NOMO-1 treated with DMSO at 0.1 percent for 48 hours (cell line): ENCODE measurements around the gene CFAP46.
A peak's percentile ranks its signal among the peaks of the same experiment; 100 is the strongest.

Source experiments
- DNase-seq: peaks from one replicate; lab custom pipeline; 2025; ENCODE audit not compliant: unreplicated experiment; lab: John Stamatoyannopoulos, UW

The CFAP46 gene

DNA sequence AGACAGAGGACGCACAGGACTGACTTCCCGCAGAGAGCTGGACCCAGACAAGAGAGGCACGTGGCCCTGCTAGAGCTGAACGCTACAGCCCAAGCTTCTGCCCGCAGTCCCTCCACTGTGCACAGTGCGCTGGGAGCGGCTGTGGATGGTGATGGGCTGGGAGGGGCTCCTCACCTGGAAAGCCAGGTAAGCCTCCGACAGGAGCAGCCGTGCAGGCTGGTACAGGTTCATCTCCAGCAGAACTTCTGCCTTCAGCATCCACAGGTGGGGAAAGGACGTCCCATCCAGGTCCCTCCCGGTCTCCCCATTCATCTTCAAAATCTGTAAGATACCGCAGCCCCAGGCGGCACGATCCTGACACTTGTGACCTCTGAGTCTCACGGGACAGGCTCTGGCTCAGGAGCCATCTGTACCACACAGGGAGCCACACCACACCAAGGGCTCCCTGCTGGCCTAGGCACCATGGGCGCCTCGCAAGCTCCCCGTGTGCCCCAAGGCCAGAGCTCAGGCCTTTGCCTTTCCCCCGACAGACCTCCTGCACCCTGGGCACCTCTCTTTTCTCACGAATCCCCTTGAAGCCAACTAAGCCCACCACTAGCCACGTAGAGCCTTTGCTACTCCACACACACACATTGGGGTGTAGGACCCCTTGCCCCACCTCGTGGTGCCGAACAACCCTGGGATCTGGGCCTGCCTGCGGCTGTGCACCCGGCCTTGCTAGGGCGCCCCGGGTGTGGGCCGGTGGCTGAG lies 76.3 kb downstream of the CFAP46 start:
- DNase-seq, result no peak

DNA sequence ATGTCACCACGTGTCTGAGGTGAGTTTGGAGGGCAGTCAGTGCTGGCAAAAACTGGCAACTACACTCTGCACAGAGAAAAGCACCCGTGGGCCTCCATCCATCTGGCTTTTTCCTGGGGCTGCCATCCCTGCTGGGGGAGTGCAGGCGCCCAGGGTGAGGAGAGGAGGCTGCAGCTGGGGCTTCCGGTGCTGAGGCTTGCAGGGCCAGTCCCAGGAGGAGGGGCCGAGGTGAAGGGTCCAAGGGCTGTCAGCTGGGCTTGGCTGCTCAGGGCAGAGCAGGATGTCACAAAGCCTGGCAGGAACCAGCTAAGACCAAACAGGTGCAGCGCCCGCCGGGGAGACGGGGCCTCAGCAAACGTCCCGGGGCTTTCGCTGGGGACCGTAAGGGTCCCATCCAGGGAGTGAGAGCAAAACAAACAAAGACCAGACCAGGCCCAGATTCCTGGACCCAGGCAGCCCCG lies 77.2 kb downstream of the CFAP46 start:
- no peak for DNase-seq

DNA sequence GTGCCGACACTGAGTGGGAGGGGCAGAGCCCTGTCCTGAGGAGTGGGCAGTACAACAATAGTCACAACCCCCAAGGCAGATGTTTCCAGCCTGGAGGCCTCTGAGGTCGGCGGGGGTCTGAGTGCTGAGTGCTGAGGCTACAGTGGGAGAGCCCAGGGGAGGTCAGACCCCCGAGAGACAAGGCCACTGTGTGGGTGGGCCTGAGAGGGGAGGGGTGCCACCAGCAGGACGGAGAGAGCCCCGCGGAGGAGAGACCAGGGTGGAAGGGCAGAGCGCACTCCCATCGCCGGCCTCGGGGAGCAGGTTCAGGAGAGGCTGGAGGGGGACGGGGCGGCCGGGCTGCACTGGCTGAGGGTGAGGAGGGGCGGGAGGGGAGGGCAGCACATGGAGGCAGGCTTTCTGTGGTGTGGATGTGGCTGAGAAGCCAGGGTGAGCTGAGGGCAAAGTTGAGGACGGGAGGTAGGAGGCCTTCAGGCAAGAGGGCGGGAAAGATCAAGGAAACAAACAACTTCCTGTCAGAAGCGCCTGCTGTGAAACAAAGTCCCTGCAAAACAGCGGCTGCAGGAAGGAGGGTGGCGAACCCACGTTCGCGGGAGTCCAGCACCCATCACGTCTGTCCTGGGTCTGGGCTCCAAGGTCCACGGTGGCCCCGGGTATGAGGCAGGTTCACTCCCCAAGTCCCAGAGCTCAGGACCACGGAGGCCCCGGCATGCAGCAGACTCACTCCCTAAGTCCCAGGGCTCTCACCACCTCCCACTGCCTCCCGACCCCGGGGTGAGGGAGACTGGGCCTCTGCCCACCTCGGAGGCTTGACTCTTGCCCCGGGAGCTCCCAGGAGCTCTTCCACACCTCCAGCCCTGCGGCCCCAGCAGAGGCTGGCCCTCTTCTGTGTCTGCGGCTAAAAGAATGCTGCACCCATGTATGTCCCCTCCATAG lies 79.6 kb downstream of the CFAP46 start:
- DNase-seq, result no peak

DNA sequence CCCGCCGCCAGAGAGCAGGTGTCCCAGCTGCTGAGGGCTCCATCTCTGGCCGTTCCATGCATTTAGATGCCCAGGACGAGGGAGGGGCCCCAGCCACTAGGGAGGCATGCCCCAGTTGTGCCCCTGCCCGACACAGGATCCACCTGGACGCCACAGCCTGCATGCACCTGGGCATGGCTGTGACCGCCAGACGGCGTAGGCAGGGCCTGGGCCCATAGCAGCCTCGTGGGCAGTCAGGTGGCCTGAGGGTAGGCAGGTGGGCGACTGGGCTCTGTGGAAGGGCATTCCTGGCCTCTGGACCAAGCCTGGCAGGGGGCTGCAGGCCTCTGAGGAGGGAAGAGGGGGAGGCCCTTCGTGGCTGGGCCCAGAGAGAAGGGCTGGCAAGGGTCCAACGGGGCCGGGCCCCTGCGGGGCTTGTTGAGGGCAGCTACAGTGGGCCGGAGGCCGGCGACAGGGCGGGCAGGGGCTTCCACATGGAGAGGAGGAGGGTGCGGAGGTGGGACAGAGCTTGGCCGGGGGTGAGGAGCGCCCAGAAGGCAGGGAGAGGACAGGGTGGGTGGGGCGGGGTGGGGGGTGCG lies 80.4 kb downstream of the CFAP46 start:
- DNase-seq, result no peak

DNA sequence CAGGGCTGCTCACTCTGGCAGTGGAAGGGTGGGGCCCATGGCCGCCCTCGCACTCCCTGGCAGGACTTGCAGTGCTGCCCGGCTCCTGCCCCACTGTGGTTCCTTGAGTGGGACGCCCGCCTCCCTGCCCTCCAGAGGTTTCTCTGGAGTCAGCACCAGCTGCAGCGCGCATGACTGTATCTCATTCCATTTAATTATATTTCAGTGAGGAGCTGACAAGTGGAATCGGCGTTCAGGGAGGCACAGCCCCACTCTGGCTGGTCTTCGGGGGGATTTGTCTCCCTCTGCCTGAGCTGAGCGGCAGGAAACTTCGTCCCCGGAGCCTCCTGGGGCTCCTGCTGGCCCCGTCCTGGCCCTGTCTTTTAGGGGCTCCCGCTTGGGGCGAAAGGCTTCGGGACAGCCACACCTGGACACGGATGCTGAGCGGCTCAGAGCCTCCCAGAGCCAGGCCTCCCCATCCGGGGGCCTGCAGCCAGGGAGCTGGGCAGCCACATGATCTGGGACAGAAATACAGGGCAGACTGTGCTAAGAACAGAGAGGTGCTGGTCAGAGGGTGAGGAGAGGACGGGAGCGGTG lies 81.2 kb downstream of the CFAP46 start:
- DNase-seq, result no peak

DNA sequence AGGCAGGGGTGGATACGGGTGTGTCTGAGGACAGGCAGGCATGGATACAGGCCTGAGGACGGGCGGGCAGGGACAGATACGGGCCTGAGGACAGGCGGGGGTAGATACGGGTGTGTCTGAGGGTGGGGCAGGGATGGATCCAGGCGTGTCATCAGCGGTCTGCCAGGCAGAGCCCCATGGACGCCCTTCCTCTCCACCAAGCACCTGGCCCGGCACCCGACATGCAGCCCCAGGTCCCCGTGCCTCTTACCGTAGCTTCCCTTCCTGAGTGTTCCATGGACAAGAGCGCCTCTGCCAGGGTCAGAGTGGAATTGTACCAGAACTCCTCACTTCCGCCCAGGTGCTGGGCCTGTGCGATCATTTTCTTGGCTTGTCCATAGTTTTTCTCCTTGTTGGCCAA lies 81.8 kb downstream of the CFAP46 start:
- DNase-seq, result no peak

DNA sequence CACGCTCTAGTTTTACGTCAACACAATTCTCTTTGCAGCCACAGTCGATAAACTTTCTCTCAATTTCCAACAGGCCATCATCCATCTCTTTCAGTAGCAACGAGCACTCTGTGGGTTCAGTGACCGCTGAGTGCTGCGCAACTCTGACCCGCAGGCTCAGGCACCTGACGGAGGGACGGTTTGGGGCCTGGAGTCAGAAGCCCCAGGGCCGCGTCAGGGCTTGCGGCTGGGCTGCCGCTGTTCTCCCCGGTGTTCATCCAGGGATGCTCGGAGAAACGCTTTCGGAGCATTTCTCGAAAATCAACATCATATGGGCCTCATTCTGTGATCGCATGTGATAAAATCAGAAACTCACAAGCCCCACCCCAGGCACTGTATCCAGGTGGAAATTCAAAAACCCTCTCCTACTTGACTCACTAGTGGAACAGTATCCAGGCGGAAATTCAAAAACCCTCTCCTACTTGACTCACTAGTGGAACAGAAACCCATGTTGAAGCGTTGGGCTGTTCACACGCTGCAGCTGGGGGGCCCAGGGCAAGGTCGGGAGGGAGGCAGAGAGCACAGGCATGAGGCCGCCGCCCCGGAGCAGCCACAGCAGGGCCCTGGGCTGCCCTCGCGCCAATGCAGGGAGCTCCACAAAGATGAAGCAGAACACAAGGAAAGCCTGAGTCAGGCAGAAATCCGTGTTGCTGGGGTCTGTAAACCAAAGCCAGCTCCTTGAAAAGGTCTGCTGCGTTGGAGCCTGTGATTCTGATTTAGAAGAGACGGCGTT lies 83.1 kb downstream of the CFAP46 start:
- DNase-seq, result no peak

DNA sequence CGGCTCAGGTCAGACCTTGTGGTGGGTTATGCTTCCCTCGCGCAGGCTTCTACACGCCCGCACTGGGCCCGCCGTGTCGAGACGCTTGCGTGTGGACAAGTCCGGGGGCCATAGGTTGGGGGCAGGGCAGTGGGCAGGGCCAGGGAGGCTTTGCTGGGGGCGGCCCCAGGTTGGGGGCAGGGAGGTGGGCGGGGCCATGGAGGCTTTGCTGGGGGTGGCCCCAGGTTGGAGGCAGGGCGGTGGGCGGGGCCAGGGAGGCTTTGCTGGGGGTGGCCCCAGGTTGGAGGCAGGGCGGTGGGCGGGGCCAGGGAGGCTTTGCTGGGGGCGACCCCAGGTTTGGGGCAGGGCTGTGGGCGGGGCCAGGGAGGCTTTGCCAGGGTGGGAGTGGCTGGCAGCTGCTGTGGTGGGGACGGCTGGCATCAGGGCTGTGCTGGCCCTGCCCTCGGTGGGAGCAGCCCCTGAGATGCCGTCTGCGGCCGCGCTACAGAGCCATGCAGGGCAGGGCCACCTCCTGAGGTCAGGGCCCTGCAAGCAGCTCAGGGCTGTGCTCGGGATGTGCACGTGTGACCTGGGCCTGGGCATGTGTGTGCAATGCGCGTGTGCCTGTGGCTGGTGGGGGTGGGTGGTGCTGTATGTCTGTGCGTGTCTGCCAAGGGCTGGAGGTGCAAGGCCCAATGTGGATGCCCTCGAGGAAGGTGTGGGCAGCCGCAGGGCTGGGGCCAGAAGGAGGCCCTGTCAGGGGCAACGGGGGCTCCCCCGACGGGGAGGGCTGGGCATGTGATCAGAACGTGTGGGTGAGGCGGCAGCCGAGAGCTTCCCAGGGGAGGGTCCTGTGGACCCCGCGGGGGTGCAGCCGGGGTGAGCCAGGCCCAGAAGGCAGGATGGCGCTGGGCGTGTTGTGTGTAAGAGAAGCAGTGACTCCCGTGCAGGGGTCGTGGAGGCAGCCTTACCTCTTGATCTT lies 84.0 kb downstream of the CFAP46 start:
- DNase-seq, result no peak

DNA sequence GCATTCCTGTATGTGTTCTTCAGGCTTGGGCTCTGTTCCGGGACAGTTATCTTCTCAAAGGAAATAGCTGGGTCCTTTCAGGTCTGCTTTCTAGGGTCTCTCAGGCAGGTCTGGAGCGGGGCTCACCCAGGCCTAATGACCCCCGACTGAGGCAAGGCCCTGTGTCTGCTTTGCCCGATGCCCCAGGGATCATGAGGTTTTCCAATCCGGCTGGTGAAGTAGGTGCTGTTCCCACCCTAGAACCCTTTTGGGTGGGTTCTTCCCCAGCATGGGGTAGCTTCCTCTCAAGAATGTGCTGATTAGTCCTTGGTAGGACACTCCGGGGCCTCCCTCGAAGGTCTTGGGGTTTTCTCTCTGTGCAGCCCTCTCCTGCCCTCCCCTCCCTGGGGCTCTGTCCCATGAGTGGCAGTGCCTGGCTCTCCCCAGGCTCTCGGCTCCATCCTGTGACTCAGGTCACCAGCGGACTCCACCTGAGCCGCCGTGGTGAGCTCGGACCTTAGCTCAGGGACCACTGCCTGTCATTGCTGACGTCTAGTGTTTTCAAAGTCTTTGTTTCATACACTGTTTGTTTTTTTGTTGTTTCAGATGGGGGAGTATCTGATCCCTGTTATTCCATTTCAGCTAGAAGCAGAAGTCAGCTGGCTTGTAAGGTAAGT lies 85.4 kb downstream of the CFAP46 start:
- DNase-seq, result no peak

DNA sequence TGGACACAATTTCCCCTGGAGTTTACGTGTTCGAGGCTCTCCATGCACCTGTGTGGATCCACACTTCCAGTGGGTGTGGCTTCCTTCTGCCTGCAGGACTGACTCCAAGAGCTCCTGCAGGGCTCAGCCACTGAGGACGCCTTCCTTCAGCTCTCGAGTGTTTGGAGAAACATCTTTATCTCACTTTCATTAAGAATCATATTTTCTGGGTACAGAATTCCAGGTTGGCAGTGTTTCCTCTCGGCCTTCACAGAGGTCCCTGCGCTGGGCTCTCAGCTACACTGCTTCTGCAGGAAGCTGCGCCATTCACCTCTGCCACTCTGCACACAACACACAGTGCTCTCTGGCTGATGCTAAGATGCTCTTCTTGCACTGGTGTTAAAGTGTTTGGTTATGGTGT lies 86.5 kb downstream of the CFAP46 start:
- no peak for DNase-seq

DNA sequence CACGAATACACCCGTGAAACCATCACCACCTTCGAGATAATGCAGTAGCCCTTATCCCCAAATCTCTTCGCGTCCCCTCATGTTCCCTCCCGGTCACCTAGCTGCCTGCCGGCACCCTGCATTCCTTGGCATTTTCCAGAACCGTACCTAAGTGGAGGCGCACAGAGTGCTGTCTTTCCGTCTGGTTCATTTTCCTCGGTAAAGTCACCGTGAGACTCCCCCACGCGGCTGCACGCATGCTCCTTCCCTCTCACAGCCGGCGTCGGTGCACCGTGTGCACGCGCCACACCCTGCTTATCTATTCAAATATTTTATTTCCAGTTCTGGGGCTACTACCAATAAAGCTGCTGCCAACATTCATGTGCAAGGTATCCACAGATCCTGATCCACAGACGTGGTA lies 90.9 kb downstream of the CFAP46 start:
- no peak for DNase-seq

DNA sequence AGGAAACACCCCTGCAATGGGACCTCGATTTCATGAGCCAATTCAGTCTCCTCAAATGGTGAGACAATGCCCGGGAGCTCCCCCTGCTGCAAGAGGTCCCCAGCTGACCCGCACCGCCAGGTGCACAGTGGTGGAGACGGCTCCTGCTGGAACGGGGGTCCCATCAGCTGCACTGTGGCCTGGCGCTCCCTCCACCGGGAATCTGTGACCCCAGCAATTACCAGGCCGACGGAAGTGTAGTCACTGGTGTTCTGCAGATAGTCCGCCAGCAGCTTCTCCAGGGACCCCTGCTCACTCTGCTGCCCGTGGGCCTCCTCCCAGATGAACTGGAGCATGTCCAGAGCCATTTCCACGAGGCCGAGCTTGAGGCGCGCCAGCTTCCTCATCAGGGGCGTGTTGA lies 91.5 kb downstream of the CFAP46 start:
- DNase-seq, result no peak

DNA sequence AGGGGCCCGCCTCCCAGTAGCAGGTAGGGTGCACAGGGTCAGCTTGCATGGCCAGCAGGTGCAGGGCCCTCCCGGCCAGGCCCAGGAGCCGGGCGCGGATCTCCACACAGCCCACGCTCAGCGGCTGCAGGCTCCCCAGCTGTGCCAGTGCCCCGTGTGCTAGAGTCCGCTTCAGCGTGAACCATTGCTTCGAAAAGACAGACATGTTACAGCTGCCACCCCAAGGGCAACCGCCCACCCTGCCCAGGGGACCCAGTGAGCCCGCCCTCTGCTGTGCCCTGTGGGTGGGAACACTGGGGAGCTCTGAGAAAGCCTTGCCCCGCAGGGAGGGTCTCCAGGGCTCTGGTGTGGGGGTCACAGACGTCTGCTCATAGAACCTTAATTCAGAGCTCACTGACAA lies 92.1 kb downstream of the CFAP46 start:
- no peak for DNase-seq

DNA sequence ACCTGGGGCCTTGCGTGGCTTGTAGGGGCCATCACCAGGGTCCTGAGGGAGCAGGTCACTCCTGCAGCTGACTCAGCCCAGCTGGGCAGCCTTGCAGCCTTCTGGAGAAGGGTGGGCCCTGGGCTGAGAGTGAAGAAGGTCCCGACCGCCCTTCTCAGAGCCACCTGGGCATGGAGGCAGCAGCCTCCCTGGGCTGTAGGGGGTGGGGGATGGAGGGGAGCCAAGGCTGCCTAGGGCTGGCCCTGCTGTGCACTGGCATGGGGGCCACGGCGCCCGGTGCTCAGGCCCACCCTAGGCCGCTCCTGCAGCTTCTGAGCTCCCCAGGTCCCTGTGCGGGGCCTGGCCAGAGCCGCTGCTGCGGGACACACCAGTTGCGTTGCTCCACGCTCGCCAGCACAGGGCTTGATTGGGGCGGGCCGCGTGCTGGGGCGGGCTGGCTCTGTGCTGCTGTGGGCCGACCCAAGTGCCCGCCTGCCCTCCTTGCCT lies 92.8 kb downstream of the CFAP46 start:
- DNase-seq, result no peak

DNA sequence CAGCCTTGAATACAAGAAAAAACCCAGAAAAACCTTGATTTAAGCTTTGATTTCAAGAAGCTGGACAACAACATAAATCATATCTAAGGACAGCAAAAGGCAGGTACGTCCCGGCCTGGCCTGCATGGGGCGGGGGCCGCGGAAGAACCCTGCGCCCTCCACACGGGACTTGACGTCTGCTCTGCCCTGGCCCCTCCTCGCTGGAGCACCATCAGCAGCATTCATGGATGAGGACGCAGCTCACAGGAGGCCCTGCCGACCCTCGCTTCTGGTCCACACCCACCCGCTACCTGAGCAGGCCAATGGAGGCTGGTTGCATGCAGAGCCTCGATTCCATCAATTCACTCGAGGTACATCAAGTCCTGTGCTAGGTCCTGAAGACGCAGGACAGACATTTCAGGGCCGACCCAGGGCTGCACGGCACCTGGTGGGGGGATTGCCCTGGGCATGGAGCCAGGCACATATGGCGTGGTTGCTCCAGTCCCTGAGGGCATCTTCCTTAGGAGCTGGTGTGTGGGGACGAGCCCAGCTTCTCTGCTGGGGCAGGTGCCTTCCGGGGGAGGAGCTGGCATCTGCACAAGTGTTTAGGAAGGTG lies 93.3 kb downstream of the CFAP46 start:
- no peak for DNase-seq

DNA sequence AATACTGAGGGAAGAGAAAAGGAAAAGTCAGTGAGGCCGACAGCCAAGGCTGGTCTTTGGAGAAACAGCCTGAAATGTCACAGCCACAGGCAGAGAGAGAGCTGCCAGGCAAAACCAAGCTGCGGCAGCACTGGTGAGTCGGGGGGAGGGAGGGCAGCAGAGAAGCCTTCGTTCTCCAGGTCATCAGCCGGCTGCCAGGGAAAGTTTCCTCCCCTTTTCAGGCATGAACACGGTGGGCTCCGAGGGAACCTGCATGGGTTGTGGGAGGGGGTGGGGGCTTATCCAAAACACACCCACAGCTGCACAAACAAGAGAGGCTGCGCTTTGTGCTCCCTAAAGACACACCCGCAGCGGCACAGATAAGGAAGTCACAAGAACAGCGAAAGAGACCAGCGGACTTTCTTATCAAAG lies 94.1 kb downstream of the CFAP46 start:
- DNase-seq, result no peak

DNA sequence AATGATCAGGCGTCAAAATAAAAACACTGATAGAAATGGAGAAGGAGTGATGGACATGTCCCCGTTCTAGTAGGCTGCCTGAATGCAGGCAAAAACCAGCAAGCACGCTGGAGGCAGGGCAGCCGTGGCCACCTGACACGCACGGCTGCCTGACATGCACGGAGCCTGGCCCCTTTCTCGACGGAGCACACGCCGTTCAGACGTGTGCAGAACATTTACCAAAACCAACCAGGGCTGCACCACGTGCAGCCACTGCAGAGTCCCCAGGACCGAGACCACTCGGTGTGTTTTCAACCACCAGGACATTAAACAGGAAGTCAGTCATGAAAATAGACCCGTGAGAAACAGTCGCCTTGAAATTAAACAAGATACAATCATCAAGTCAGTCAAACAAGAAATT lies 94.5 kb downstream of the CFAP46 start:
- peak; percentile 5 for DNase-seq

DNA sequence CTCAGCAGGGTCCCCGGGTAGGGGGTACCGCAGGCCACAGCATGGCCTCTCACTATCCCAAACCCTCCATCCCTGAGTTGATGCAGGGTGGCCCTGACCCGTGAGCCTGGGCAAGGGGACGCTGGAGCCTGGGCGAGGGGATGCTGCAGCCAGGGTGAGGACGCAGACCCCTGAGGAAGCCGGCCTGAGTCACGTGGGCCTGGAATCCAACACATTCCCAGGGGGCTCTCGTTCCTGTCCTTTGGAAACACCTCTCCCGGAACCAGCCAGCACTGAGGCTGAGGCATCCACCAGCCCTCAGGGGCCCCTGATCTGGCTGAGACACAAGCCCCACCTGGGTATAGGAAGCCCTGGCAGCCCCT lies 95.0 kb downstream of the CFAP46 start:
- DNase-seq, result no peak
